ENCODE results near the gene RALGPS1.
A peak's percentile ranks its signal among the peaks of the same experiment; 100 is the strongest.
"Not testable (repeated sequence)": the region's sequence is repeated elsewhere in the genome, so short reads cannot be mapped to it uniquely, and the experiment has no call there.

RALGPS1 gene

DNA sequence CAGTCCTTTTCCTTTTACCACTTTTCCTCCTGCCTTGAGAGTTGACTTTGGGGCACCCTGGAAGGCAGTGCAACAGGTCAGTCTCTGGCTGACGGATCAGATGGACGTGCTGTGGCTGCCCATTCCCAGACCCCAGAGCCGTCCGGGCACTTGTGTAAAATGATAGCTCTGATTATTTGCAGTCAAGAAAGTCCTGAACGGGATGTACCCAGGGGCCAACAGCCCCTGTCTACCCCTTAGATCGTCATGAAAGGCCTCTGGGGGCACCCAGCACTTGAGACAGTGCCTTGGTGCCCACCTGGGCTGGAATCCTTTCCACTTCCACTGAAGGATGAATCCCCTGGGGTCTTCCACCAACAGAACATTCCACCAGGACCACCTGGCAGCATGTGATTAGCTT is 225.6 kb downstream of the RALGPS1 start:
- no peak for DNase-seq

DNA sequence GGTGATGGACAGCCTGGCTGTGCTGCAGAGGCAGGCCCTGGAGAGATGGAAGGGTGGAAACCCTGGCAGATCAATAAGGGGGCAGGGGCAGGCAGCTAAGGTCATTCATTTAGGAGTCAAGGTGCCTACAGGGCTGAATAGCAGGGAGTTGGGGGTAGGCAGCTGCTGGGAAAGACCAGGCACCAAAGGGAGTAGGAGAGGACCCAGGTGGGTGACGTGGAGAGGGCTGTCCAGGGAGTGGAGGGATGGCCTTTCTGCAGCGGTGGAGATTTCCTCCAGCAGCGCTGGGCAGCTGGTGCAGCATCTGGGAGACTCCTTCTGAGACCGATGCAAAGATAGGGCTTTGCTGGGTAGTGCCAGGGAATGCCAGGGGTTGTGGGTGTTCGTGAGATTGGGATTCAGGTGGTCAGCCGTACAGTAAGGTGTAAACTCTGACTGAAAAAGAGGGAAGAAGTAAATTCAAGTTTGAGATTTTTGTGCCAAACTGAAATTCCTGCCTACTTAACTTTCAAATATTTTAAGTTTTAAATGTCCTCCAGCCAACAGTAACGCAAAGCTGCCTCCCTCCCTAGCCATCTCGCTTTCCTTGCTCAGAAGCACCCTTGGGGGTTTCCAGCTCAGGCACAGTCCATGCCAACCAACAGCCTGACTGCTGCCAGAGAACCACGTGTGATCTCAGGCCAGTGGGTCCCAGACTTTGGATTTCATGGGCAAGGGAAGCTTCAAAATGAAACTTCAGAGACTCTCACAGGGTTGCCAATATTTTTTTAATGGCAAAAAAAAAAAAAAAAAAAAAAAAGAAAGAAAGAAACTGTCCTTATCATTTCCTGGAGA is 226.5 kb downstream of the RALGPS1 start:
- DNase-seq, result no peak

DNA sequence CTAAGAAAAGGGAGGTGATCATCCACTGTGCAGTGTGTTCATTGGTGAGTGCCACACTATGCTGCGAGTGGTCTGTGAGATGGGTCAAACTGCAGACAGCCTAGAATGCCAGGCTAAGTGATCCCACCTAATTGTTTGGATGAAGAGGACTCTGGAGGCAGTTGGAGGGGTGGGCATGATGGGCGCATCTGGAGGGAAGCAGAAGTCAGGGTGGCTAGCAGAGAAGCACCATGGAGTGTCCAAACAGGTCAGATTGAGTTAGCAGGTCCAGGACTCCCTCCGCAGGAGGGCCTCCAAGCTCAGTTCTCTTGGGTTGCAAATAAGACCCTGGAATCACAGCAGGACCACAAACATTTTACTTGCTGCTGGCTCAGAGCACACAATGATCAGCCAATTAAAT is 227.7 kb downstream of the RALGPS1 start:
- DNase-seq, result peak; percentile 13

DNA sequence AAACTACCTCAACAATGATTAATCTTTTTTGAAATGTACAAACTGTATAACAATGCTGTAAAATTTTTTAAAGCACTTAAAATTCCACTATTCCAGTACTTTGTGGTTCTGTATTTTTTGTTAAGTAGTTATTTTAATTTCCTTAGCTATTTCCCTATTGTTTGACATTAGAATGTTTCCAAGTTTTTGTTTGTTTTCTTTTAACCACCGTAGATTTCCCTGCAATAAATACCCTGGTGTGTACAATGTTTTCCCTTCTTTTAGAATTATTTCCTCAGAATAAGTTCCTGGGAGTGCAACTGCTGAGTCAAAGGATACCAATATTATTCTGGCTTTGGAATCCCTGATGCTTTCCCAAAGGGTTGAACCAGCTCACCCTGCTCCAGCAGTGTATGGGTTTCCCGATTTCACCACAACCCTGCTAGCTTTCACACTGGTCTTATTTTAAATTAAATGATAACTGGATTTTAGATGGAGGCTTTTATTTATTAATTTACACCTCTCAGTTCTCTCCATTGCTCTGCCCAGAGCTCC is 228.4 kb downstream of the RALGPS1 start:
- DNase-seq, result no peak

DNA sequence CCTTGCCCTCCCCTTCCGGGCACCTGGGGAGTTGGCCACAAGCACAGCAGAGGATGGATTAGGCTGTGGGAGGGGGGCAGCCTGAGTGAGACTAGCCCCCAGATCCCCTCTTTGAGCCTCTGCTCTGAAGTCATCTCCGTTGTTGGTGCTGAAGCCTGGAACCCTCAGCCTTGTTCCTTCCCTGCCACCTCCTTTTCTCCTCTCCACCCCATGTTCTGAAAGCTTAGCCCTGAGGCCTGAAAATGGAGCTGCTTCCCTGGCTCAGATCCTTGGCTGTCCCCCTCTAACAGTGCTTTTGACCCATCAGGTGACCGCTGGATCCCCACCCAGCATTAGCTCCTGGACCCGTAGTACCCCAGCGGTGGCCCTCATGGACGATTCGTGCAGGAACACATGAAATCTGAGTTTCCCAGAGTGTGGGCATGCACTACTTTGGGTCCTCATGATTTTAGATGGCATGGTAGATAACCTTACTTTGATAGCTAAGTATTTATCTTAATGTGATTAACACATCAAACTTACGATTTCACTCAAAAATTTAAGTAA is 229.4 kb downstream of the RALGPS1 start:
- no peak for DNase-seq

DNA sequence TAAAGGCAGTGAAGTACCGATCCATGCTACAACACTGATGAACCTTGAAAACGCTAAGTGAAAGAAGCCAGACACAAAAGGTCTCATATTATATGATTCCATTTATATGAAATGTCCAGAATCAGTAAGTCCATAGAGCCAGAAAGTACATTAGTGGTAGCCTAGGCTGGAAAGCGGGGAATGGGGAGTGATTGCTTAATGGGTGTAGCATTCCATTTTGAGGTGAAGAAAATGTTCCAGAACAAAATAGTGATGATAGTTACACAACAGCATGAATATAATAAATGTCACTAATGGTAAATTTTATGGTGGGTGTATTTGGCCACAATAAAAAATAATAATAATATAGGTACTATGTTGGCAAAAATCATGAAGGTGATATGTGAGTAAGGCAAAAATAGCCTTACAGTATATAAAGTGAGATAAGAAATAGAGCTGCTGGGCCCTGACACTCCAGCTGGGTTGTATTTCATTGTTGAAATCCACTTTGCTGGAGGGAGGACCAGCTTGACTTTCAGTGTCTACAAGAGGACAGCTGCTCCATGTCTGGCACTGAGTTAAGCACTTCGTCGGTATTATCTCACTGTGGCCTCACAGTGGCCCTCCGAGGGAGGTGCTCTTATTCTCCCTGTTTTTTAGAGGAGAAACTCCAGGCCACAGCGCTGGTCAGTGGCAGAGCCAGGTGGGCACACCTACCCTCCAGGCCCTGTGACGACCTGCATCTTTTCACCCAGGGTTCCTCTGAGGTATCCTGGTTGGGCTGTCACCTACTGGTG is 230.3 kb downstream of the RALGPS1 start:
- no peak for DNase-seq

DNA sequence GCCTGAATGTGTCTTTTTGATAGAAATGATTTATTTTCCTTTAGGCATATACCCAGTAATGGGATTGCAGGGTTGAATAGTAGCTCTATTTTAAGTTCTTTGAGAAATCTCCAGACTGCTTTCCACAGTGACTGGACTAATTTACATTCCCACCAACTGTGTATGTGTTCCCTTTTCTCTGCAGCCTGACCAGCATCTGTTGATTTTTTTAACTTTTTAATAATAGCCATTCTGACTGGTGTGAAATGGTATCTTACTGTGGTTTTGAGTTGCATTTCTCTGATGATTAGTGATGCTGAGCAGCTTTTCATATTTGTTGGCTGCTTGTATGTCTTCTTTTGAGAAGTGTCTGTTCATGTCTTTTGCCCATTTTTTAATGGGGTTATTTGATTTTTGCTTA is 232.3 kb downstream of the RALGPS1 start:
- DNase-seq, result not testable (repeated sequence)

DNA sequence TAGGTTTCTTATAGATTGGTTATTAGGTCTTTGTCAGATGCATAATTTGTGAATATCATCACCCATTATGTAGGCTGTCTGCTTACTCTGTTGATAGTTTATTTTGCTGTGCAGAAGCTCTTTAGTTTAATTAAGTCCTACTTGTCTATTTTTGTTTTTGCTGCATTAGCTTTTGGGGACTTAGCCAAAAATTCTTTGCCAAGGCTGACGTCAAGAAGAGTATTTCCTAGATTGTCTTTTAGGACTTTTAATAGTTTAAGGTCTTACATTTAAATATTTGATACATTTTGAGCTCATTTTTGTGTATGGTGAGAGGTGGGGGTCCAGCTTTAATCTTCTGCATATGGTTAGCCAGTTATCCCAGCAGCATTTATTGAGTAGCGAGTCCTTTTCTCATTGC is 232.7 kb downstream of the RALGPS1 start:
- no peak for DNase-seq

DNA sequence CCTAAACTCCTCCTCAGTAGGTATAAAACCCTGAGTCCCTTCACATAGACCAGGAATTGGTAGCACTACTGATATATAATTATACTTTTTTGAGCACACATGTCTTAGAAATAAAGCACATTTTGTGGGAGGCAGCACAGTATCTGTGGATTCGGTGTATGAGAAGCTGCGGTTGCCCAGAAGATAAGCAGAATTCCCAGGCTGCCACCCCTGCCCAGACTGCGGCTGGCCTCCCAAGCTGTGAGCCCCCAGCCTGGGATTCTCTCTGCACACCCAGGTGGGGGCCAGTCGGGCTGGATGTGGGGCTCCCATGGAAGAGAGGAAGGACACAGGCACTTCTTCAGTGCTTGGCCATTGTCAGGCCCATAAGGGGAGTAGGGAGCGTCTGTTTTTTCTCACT is 233.4 kb downstream of the RALGPS1 start:
- no peak for DNase-seq

DNA sequence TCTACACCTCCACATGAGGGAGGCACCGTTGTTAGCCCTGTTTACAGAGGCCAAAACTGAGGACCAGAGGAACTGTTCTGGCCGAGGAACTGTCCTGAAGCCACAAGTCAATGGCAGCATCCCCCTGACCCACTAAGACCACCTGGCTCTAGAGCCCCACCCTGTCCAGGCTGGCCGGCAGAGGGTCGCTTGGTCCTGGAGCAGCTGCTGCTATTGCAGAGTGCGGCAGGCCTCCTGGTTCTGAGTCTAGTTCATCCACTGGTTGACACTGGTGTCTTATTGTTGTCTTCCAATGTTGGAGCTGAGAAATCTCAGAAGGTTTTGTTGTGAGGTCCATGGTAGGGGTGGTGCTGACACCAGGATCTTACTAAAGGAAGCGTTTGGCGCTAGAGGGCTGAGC is 234.4 kb downstream of the RALGPS1 start:
- DNase-seq, result no peak

DNA sequence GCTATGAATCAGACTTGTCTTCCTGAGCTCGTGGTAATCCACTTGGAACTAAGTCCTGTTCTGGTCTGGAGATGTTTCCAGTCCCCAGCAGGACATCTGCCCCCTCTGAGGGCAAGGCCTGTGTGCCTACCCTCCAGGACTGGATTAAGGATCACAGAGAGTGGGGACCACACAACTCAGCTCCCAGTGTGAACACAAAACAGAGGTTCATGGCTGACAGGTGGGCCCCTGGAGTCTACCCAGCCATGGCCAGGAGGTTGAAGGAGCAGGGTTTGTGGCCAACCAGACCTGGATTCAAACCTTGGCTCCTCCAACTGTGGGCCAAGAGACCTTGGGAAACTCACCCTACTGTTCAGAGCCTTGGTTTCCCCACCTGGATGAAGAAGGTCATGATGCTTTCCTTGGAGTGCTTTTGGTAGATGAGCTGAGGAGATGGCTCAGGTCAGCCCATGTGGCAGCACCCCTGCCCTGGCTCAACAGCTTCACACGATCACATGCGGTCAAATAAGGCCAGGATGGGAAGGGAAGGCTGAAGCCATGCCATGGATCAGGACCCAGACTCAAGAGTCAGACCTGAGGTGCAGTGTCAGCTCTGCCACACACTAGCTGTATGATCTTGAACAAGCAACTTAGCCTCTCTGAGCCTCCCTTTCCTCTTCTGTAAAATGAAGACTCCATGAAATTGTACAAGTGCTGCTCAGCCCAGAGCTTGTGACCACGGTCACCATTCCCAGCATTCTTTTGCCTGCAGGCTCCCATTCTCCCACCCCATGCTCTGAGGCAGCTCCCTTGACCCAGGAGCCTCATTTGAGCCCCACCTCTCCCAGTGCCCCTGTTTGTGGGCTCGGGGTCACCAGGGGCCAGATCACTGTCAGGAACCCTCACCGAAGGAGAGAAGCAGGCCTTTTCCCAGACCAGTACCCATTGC is 235.1 kb downstream of the RALGPS1 start:
- DNase-seq, result no peak

DNA sequence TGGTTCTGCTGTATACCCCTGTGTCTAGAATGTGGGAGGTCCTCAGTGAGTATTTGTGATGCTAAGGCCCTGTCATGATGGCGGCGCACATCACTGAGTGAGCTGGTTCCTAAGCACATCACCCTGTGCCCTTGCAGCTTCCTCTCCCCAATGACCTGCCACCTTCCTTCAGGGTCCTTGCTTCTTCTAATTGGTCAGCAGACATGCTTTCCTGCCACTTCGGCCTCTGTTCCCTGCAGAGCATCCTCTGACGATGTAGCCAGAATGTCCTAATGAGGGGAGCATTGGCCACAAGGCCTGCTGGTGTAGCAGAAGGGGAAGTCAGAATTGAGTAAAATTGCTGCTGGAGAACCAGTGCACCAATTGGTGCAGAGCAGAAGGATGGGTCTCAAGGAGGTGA is 238.9 kb downstream of the RALGPS1 start:
- DNase-seq, result no peak

DNA sequence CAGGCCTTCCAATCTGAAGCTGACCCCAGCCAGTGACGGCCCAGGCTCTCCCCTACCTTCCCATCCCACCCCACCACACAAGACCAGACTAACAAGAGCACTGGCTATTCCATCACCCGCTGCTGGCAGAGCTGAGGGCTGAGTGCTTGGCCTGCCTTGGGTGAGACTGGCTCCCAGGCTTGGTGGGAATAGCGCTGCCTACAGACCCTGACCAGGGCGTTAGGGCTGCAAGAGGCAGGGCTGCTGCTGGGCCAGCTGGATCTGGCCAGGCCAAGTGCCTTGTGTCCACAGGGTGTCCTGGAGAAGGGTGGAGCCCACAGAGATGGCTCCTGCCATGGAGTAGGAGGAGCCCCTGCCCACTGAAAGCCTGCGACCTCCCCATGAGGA is 239.4 kb downstream of the RALGPS1 start:
- DNase-seq, result no peak

DNA sequence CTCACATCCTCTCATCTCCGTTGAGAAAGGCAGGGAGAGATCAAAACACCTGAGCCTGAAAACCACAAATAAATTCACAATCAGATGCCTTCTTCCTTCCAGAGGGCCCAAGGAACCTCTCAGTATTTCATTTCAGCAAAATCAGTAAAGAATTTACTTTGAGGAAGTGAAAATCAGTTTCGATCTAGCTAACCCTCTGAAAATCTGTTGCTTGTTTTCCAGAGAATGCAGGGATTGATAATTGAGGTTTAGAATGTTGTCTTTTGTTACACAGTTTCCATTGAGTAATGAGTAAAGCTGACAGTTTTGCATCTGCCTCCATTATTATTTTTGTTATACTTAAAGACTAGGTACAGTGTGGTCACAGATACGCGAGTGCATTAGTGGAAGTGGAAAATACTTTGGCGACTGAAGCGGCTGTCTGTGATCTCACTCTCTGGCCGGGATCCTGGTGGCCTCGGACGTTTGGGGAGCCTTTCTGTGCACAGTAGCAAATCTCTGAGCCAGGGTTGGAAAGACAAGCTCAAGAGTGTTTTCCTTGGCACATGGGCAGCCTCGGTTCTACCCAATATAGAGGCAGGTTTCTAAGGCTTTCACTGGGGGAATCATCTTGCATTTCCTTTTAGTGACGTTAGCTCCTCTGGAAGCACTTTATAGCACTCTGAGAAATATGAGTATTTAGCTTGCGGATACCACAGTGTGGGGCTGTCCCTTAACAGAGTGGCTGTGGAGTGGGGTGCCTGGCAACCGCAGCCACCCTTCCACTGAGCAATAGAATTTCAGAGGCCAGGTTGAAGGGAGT is 240.0 kb downstream of the RALGPS1 start:
- no peak for DNase-seq

DNA sequence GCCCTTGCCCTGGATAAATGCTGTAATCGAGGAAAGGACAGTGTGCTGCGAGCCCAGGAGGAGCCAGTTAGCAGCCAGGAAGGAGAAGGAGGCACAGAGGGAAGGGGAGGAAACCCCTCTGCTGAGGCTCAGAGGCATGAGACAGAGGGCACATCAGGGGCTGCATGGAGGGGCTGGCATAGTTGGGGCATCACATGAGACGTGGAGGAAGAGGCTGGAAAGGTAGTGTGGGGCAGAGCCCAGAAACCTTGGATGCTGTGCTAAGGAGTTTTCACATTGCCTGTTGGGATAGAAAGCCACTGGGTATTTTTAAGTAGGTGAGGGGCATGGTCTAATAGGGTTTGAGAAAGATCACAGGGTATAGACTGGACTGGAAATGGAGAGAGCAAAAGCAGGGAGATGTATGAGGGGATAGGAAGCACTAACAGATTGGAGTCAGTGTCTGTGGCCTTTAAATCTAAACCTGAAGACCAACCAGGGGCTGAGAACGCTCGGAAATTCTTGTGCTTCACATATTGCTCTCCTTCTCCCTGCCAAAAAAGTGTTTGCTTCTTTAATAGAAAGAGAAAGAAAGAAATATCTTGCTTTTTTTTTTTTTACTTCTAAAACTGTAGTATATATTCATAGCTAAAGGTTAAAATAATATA is 240.9 kb downstream of the RALGPS1 start:
- DNase-seq, result no peak

DNA sequence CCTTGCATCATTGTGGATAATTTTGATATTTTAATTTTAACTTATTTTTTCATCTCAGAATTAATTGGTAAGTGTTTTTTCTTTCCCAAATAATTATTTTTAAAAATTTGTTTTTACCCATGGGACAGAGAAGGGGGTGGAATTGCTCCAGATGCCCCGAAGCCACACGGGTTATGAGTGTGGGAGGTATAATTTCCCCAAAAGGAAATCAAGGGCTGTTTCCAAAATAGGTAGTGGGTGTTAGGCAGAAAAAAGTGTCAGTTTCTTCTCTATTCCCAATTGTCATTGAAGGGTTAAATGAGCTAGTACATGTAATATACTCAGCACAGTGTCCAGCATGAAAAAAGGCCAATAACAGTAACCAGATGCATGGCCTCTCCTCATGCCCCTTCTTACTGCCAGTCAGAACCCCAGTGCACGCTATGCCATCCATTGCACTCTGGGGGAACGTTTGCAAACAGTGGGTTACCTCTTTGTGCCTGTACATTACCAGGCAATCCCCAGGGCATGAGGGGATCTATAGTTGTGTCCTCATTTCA is 244.3 kb downstream of the RALGPS1 start:
- no peak for DNase-seq

DNA sequence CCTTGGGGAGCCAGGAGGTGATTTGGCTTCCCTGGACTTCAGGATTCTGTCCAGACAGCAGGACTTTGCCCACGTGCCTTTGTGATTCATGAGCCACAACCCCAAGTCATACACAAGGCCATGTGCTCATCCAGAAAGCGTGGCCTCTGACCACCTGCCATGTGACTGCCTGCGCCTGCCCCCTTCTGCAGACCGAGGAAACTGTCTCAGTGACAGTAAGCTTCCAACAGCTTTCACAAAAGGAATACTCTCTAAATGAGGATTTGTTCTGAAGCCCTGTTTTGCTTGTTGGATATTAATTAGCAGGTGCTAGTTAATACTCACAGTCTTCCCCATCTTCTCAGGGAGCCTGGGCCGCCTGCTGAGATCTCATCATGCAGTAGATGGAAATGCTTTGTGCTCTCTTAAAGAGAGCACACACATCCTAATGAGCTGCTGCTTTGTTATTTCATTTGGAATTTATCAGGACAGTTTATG is 244.8 kb downstream of the RALGPS1 start:
- peak; percentile 48 for DNase-seq

DNA sequence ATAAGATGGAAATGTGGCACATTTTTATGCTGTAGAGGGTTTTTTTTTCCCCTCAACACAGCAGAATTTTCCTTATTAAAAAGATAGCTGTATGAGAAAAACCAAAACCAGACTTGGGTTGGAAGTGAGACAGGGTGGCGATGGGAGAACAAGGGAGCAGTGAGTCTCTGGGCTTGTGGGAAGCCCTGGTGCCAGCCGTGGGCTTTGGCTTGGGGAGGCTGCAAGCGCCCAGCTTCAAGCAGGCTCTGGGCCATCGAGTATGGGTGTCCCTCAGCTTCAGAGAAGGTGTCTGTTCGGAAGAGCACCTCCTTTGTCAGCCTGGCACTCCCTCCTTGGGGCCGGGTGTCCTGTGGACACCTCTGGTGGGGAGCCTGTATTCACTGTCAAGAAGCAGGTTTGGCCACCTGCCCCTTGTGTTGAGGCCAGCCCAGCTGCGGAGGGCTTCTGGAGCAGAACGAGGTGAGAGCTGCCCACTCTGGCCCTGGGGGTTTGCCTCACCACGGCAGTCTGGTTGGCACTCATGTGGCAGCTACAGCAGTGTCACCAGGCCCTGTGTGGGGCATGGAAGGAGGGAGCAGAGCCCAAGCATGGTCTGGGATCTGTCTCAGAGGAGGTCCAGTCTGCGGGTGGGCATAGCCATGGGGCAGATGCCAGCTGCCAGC is 245.5 kb downstream of the RALGPS1 start:
- no peak for DNase-seq

DNA sequence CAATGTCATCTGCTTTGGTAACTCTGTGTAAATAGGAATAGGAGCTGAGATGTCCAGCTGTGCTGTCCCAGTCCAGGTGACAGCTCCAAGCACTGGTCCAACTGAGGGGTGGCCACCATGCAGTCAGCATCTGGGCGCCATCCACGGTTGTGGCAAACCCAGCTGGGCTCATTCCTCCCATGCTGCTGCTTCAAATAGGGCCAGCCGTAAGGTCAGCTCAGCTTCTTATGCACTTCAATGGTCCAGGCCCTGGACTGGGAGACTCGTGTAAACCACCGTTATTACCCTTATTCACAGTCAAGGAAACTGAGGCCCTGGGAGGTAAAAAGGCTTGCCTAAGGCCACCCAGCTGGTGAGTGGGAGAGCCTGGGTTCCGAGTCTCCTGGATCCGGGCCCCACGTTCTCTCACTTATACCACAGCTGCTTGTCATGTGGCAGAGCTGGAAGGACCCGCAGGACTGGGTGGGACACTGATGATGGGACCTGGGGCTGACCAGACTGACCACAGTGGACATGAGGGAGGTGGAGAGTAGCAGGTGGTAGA is 246.6 kb downstream of the RALGPS1 start:
- DNase-seq, result no peak

Measured in COR-L47 (cell line).